Endodermal cell (in vitro differentiated cells): ENCODE measurements around the gene ZNF337. TPM values are rescaled to one million over a fixed set of nuclear protein-coding genes. Genes with fewer than 3 reads are reported as not detected.

ENCODE experiments used
- DNase-seq: peaks from one replicate; pipeline ENCODE4 v3.0.0-alpha.2; 2017
- H3K27ac ChIP-seq: 2 replicates; pipeline ENCODE4 v1.5.1; 2013; ENCODE audit warnings: mild to moderate bottlenecking, low read depth, low read length, moderate library complexity
- H3K27me3 ChIP-seq: 2 replicates; pipeline ENCODE4 v1.6.1; 2013; ENCODE audit warnings: mild to moderate bottlenecking, low read length, moderate library complexity; ENCODE audit not compliant: insufficient read depth, control insufficient read depth, poor library complexity, severe bottlenecking
- H3K36me3 ChIP-seq: 2 replicates; pipeline ENCODE4 v1.7.0; 2013; ENCODE audit warnings: mild to moderate bottlenecking, low read length, moderate library complexity; ENCODE audit not compliant: control insufficient read depth, insufficient read depth
- H3K4me1 ChIP-seq: one replicate; pipeline ENCODE4 v1.7.0; 2013; ENCODE audit warnings: low read length; ENCODE audit not compliant: control insufficient read depth, insufficient read depth
- H3K4me3 ChIP-seq: 2 replicates; pipeline ENCODE4 v1.5.1; 2013; ENCODE audit warnings: mild to moderate bottlenecking, low read length, moderate library complexity
- H3K9ac ChIP-seq: 2 replicates; pipeline ENCODE4 v1.6.1; 2013; ENCODE audit warnings: mild to moderate bottlenecking, low read length, moderate library complexity; ENCODE audit not compliant: poor library complexity, severe bottlenecking; ENCODE audit errors: extremely low read depth
- H3K9me3 ChIP-seq: 2 replicates; pipeline ENCODE4 v1.6.1; 2013; ENCODE audit warnings: mild to moderate bottlenecking, low read length, moderate library complexity; ENCODE audit not compliant: control insufficient read depth
- H3K27ac Mint-ChIP-seq: 2 replicates; pipeline ENCODE4 v1.8.0; 2020; ENCODE audit warnings: mixed read lengths
- H3K27me3 Mint-ChIP-seq: 2 replicates; pipeline ENCODE4 v1.8.0; 2021; ENCODE audit warnings: mild to moderate bottlenecking, mixed read lengths; ENCODE audit not compliant: insufficient read depth
- H3K36me3 Mint-ChIP-seq: 2 replicates; pipeline ENCODE4 v1.8.0; 2020; ENCODE audit warnings: low read depth, mixed read lengths
- H3K4me1 Mint-ChIP-seq: 2 replicates; pipeline ENCODE4 v1.8.0; 2020; ENCODE audit warnings: mixed read lengths
- H3K4me3 Mint-ChIP-seq: 2 replicates; pipeline ENCODE4 v1.8.0; 2020; ENCODE audit warnings: mild to moderate bottlenecking, moderate library complexity, mixed read lengths
- H3K9me3 Mint-ChIP-seq: 2 replicates; pipeline ENCODE4 v1.8.0; 2020; ENCODE audit warnings: mild to moderate bottlenecking, mixed read lengths
- CTCF ChIP-seq: fragments of 200-600 bp; sonication (generic); conservative IDR thresholded peaks from 2 replicates; pipeline ENCODE4 v1.5.0; 2021; ENCODE audit warnings: antibody characterized with exemption, mild to moderate bottlenecking
- WGBS, 2 experiments: methylation state at CpG; one replicate each; pipeline versions ENCODE4 v1.1.5 to v1.1.7; 2013; ENCODE audit warnings: missing lambda C conversion rate in 2 of 2, mixed read lengths in 1 of 2; ENCODE audit not compliant: insufficient coverage in 1 of 2, insufficient read length in 1 of 2; 5-methylcytosine and 5-hydroxymethylcytosine counted together
- total RNA-seq, 2 donors: library from RNA; stranded (reverse); fragmentation: NEBNext Ultra II Directional in 1 of 2; extraction: Animal tissue kit (Norgen Biotek cat#: 25700) in 1 of 2; gene quantifications; 2 replicates in 1 of 2; 3 replicates in 1 of 2; pipeline ENCODE4 v1.2.1, GENCODE V29; 2021

Gene ZNF337
- total RNA-seq, 2 donors from 2014 or later: 14.2 to 14.5 TPM

GRCh38 chr20:25726357-25726756, 29.7 kb upstream of the ZNF337 start:
- Histone ChIP-seq H3K9me3 (peaks cover 29% of the 10 kb centered on the region), H3K36me3 (no peaks in the 10 kb centered on the region), H3K4me1 (no peaks in the 10 kb centered on the region), H3K4me3 (no peak overlapping the region), H3K9ac (no peak overlapping the region), H3K27ac (no peak overlapping the region), H3K27me3 (no peaks in the 10 kb centered on the region)
- no peak for TF ChIP-seq CTCF
- Mint-ChIP-seq H3K27ac (no peak overlapping the region), H3K27me3 (no peaks in the 10 kb centered on the region), H3K9me3 (peaks cover 19% of the 10 kb centered on the region), H3K4me3 (no peak overlapping the region), H3K36me3 (peaks cover 9% of the 10 kb centered on the region), H3K4me1 (peaks cover 5% of the 10 kb centered on the region)
- 83% methylated on average over 1 of the region's 1 CpG; no CpG with 5 or more reads in 1 of the 2 experiments for WGBS, 2 experiments
- no peak for DNase-seq

GRCh38 chr20:25725639-25726038, 29.0 kb upstream of the ZNF337 start:
- H3K27ac Mint-ChIP-seq: no peak overlapping the region
- Histone ChIP-seq H3K4me1 (no peaks in the 10 kb centered on the region), H3K9ac (no peak overlapping the region), H3K27ac (no peak overlapping the region), H3K4me3 (no peak overlapping the region), H3K9me3 (peaks cover 31% of the 10 kb centered on the region), H3K27me3 (no peaks in the 10 kb centered on the region), H3K36me3 (no peaks in the 10 kb centered on the region)
- no peak for DNase-seq
- no peak for TF ChIP-seq CTCF
- H3K27me3 Mint-ChIP-seq: no peaks in the 10 kb centered on the region
- H3K36me3 Mint-ChIP-seq: peaks cover 12% of the 10 kb centered on the region
- H3K4me1 Mint-ChIP-seq: peaks cover 5% of the 10 kb centered on the region
- H3K9me3 Mint-ChIP-seq: peaks cover 22% of the 10 kb centered on the region
- no peak overlapping the region for H3K4me3 Mint-ChIP-seq

GRCh38 chr20:25723975-25724374, 27.3 kb upstream of the ZNF337 start:
- Mint-ChIP-seq H3K27me3 (no peaks in the 10 kb centered on the region), H3K4me3 (no peak overlapping the region), H3K27ac (no peak overlapping the region), H3K4me1 (peaks cover 5% of the 10 kb centered on the region), H3K9me3 (peaks cover 38% of the 10 kb centered on the region), H3K36me3 (peaks cover 22% of the 10 kb centered on the region)
- Histone ChIP-seq H3K4me3 (no peak overlapping the region), H3K9me3 (peaks cover 37% of the 10 kb centered on the region), H3K4me1 (no peaks in the 10 kb centered on the region), H3K9ac (no peak overlapping the region), H3K36me3 (no peaks in the 10 kb centered on the region), H3K27me3 (no peaks in the 10 kb centered on the region), H3K27ac (no peak overlapping the region)
- WGBS, 2 experiments: 75% methylated on average over 2 of the region's 2 CpGs; no CpG with 5 or more reads in 1 of the 2 experiments
- DNase-seq: no peak
- no peak for TF ChIP-seq CTCF
